ENCODE results near the gene FOXP1. TPM values are rescaled to one million over a fixed set of nuclear protein-coding genes. Genes with fewer than 3 reads are reported as not detected.
A peak's percentile ranks its signal among the peaks of the same experiment; 100 is the strongest.

The FOXP1 gene
- total and polyA plus RNA-seq, 2 of the 13 experiments (the other 11 are each of a cell fraction or from before 2014, with no cell fraction given): 40.4 to 59.0 TPM

DNA sequence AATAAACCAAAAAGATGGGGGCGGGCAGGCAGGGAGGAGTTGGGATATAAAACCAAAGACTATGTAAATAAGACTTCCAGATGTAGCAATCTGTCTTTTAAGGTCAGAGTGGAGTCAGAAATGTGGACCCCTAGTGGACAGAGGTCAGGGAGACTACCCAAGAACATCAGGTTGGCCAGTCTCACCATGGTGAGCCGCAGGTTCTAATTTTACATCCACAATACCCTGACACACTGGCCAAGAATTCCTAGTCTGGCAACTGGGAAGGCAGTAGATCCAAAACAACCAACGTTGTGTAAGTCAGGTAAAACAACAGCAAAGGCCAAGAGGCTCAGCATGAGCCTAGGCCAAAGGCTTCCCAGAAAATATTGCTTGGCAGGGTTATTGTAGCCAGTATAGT is 203.4 kb downstream of the FOXP1 start (continued):
- TF ChIP-seq FOXP1 (IDR thresholded peaks at IDR 0.05) (no peak), FOXP1 (CRISPR knock-in tag; IDR thresholded peaks at IDR 0.05) (no peak), CTCF (CRISPR knock-in tag; IDR thresholded peaks at IDR 0.05) (peak; percentile 59), RARA (CRISPR knock-in tag; IDR thresholded peaks at IDR 0.05) (0 out of 2 replicates have a peak, but pooled peaks have one; percentile 25), STAG1 (CRISPR knock-in tag; IDR thresholded peaks at IDR 0.05) (peak; percentile 59), FOXA3 (CRISPR knock-in tag; IDR thresholded peaks at IDR 0.05) (peak; percentile 38; the same call in 1 of the 2 replicates), GATAD2A (CRISPR knock-in tag; IDR thresholded peaks at IDR 0.05) (peak; percentile 25; the same call in 1 of the 2 replicates), ZNF263 (CRISPR knock-in tag; IDR thresholded peaks at IDR 0.05) (no peak)
- TF ChIP-seq, protein P1, sequence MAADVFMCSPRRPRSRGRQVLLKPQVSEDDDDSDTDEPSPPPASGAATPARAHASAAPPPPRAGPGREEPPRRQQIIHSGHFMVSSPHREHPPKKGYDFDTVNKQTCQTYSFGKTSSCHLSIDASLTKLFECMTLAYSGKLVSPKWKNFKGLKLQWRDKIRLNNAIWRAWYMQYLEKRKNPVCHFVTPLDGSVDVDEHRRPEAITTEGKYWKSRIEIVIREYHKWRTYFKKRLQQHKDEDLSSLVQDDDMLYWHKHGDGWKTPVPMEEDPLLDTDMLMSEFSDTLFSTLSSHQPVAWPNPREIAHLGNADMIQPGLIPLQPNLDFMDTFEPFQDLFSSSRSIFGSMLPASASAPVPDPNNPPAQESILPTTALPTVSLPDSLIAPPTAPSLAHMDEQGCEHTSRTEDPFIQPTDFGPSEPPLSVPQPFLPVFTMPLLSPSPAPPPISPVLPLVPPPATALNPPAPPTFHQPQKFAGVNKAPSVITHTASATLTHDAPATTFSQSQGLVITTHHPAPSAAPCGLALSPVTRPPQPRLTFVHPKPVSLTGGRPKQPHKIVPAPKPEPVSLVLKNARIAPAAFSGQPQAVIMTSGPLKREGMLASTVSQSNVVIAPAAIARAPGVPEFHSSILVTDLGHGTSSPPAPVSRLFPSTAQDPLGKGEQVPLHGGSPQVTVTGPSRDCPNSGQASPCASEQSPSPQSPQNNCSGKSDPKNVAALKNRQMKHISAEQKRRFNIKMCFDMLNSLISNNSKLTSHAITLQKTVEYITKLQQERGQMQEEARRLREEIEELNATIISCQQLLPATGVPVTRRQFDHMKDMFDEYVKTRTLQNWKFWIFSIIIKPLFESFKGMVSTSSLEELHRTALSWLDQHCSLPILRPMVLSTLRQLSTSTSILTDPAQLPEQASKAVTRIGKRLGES (CRISPR knock-in tag; IDR thresholded peaks at IDR 0.05; ENCODE audit: borderline replicate concordance): no peak

- POLR2A ChIA-PET: no interaction called here
- TF ChIP-seq PRMT3 (CRISPR knock-in tag; IDR thresholded peaks at IDR 0.05; ENCODE audit: borderline replicate concordance, low read depth) (no peak), ZNF44 (CRISPR knock-in tag; IDR thresholded peaks at IDR 0.05) (no peak), RORA (CRISPR knock-in tag; IDR thresholded peaks at IDR 0.05) (no peak), ZNF282 (IDR thresholded peaks at IDR 0.05; ENCODE audit: partially characterized antibody) (no peak), POLR2AphosphoS2 (IDR thresholded peaks at IDR 0.05; ENCODE audit: low read depth, low read length) (no peak), ZFP36 (IDR thresholded peaks at IDR 0.05; ENCODE audit: borderline replicate concordance, low read depth, low read length, partially characterized antibody) (no peak)
- TF ChIP-seq, protein P2, sequence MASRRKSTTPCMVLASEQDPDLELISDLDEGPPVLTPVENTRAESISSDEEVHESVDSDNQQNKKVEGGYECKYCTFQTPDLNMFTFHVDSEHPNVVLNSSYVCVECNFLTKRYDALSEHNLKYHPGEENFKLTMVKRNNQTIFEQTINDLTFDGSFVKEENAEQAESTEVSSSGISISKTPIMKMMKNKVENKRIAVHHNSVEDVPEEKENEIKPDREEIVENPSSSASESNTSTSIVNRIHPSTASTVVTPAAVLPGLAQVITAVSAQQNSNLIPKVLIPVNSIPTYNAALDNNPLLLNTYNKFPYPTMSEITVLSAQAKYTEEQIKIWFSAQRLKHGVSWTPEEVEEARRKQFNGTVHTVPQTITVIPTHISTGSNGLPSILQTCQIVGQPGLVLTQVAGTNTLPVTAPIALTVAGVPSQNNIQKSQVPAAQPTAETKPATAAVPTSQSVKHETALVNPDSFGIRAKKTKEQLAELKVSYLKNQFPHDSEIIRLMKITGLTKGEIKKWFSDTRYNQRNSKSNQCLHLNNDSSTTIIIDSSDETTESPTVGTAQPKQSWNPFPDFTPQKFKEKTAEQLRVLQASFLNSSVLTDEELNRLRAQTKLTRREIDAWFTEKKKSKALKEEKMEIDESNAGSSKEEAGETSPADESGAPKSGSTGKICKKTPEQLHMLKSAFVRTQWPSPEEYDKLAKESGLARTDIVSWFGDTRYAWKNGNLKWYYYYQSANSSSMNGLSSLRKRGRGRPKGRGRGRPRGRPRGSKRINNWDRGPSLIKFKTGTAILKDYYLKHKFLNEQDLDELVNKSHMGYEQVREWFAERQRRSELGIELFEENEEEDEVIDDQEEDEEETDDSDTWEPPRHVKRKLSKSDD (CRISPR knock-in tag; IDR thresholded peaks at IDR 0.05; ENCODE audit: low read depth): no peak
- TF ChIP-seq, protein P3, sequence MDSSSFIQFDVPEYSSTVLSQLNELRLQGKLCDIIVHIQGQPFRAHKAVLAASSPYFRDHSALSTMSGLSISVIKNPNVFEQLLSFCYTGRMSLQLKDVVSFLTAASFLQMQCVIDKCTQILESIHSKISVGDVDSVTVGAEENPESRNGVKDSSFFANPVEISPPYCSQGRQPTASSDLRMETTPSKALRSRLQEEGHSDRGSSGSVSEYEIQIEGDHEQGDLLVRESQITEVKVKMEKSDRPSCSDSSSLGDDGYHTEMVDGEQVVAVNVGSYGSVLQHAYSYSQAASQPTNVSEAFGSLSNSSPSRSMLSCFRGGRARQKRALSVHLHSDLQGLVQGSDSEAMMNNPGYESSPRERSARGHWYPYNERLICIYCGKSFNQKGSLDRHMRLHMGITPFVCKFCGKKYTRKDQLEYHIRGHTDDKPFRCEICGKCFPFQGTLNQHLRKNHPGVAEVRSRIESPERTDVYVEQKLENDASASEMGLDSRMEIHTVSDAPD (CRISPR knock-in tag; IDR thresholded peaks at IDR 0.05): no peak
Measured at GRCh38 chr3:71378509-71378908, 205.0 kb downstream of the FOXP1 start.

More at GRCh38 chr3:71378509-71378908, 205.0 kb downstream of the FOXP1 start:
- peaks cover 0 to 4% of the 10 kb centered on the region in 2 experiments; a peak in 1 of 5 replicates for H3K36me3 ChIP-seq (replicated peaks in 1 of 2; ENCODE audit: control insufficient read depth in 1 of 2, insufficient read depth in 2 of 2, low read length in 2 of 2)
- 90% methylated on average over 1 of the region's 1 CpG for whole genome bisulfite sequencing (ENCODE audit: low lambda C conversion rate)
- ATAC-seq (no peak), DNase-seq (ENCODE audit: low spot score) (no peak), FAIRE-seq (no peak)
- no peak overlapping the region for H2AFZ ChIP-seq (ENCODE audit: low read length)
- H3K79me2 ChIP-seq (ENCODE audit: insufficient read depth, low read length): peaks cover 9% of the 10 kb centered on the region
- H3K27me3 ChIP-seq (ENCODE audit: control insufficient read depth in 1 of 2, insufficient read depth in 2 of 2, low read length in 2 of 2): no peaks in the 10 kb centered on the region
- no peak overlapping the region for H3K4me2 ChIP-seq (ENCODE audit: low read depth, low read length)
- no peak overlapping the region for H3K9ac ChIP-seq (ENCODE audit: insufficient read depth, low read depth, low read length)
- intact Hi-C loops (cut with micrococcal nuclease; ENCODE audit: unreplicated experiment): no loop called here
- H4K20me1 ChIP-seq (ENCODE audit: insufficient read depth, low read length): peaks cover 4% of the 10 kb centered on the region; the same call in 1 of the 2 replicates
- H3K27ac ChIP-seq (ENCODE audit: extremely low read length, insufficient read depth, low read length): no peak overlapping the region
- no peaks in the 10 kb centered on the region for H3K9me3 ChIP-seq (ENCODE audit: low read length)
- H3K4me1 ChIP-seq (ENCODE audit: insufficient read depth, low read length): peaks cover 20% of the 10 kb centered on the region
- in situ Hi-C loops (cut with HindIII; ENCODE audit: extremely low pct_ligation_motif_present, low pct_unique_long_range_greater_than_20kb): no loop called here
- no peak overlapping the region for H3K4me3 ChIP-seq (replicated peaks in 1 of 3; ENCODE audit: insufficient read depth in 1 of 3, low read depth in 2 of 3, low read length in 3 of 3)
- BruUV-seq (replicated peaks): no TSS peak
- CTCF ChIA-PET (ENCODE audit: low intra/inter-chr PET ratio, low total read pairs): no interaction called here
